GM12874 (cell line): ENCODE measurements around the gene PTPRK.

Experiments
- CTCF ChIP-seq: IDR thresholded peaks from 2 replicates; pipeline ENCODE4 v1.5.1; 2011; ENCODE audit warnings: low read depth, mild to moderate bottlenecking, control low read depth, low read length, moderate library complexity; ENCODE audit not compliant: insufficient read depth

The PTPRK gene

GRCh38 chr6:128415387-128415786, 105.0 kb downstream of the PTPRK start:
- no peak for TF ChIP-seq CTCF

- TF ChIP-seq CTCF: no peak
Measured at GRCh38 chr6:128414943-128415342, 105.5 kb downstream of the PTPRK start.

GRCh38 chr6:128413291-128413690, 107.1 kb downstream of the PTPRK start:
- no peak for TF ChIP-seq CTCF

GRCh38 chr6:128412680-128413079, 107.7 kb downstream of the PTPRK start:
- no peak for TF ChIP-seq CTCF

GRCh38 chr6:128410584-128410983, 109.8 kb downstream of the PTPRK start:
- TF ChIP-seq CTCF: no peak

- TF ChIP-seq CTCF: no peak
Measured at GRCh38 chr6:128409003-128409402, 111.4 kb downstream of the PTPRK start.

GRCh38 chr6:128406453-128406852, 113.9 kb downstream of the PTPRK start:
- no peak for TF ChIP-seq CTCF
